Measurements from ENCODE around the gene DOCK4.

The DOCK4 gene

GRCh38 chr7:112067200-112067599 is 139.0 kb downstream of the DOCK4 start:
- Histone ChIP-seq H3K4me3 (ENCODE audit: low read depth in 1 of 2, low read length in 2 of 2) (no peak overlapping the region), H3K36me3 (ENCODE audit: control insufficient read depth in 1 of 2, insufficient read depth in 2 of 2, low read length in 2 of 2) (no peaks in the 10 kb centered on the region), H3K9me3 (ENCODE audit: control insufficient read depth in 1 of 2, low read length in 2 of 2) (no peaks in the 10 kb centered on the region), H3K27ac (ENCODE audit: low read length) (no peak overlapping the region), H3K4me1 (ENCODE audit: control insufficient read depth in 1 of 2, insufficient read depth in 2 of 2, low read length in 2 of 2) (peaks cover 0 to 10% of the 10 kb centered on the region in 2 donors), H3K27me3 (ENCODE audit: low read depth, low read length) (no peaks in the 10 kb centered on the region)

- Histone ChIP-seq H3K9me3 (ENCODE audit: control insufficient read depth in 1 of 2, low read length in 2 of 2) (no peaks in the 10 kb centered on the region), H3K36me3 (ENCODE audit: control insufficient read depth in 1 of 2, insufficient read depth in 2 of 2, low read length in 2 of 2) (no peaks in the 10 kb centered on the region), H3K27me3 (ENCODE audit: low read depth, low read length) (no peaks in the 10 kb centered on the region), H3K27ac (ENCODE audit: low read length) (no peak overlapping the region), H3K4me3 (ENCODE audit: low read depth in 1 of 2, low read length in 2 of 2) (no peak overlapping the region), H3K4me1 (ENCODE audit: control insufficient read depth in 1 of 2, insufficient read depth in 2 of 2, low read length in 2 of 2) (peaks cover 4 to 19% of the 10 kb centered on the region in 2 donors)
These were observed 140.4 kb downstream of the DOCK4 start for GRCh38 chr7:112065758-112066157.

GRCh38 chr7:112064627-112065385 is 141.4 kb downstream of the DOCK4 start:
- H3K4me3 ChIP-seq (ENCODE audit: low read depth in 1 of 2, low read length in 2 of 2), result no peak overlapping the region

GRCh38 chr7:112063974-112064373 is 142.2 kb downstream of the DOCK4 start:
- Histone ChIP-seq H3K27ac (ENCODE audit: low read length) (no peak overlapping the region), H3K27me3 (ENCODE audit: low read depth, low read length) (no peaks in the 10 kb centered on the region), H3K4me3 (ENCODE audit: low read depth in 1 of 2, low read length in 2 of 2) (no peak overlapping the region), H3K4me1 (ENCODE audit: control insufficient read depth in 1 of 2, insufficient read depth in 2 of 2, low read length in 2 of 2) (peaks cover 4 to 26% of the 10 kb centered on the region in 2 donors), H3K36me3 (ENCODE audit: control insufficient read depth in 1 of 2, insufficient read depth in 2 of 2, low read length in 2 of 2) (no peaks in the 10 kb centered on the region), H3K9me3 (ENCODE audit: control insufficient read depth in 1 of 2, low read length in 2 of 2) (no peaks in the 10 kb centered on the region)

More at GRCh38 chr7:112064627-112065385, 141.4 kb downstream of the DOCK4 start:
- Histone ChIP-seq H3K27me3 (ENCODE audit: low read depth, low read length) (no peaks in the 10 kb centered on the region), H3K9me3 (ENCODE audit: control insufficient read depth in 1 of 2, low read length in 2 of 2) (no peaks in the 10 kb centered on the region), H3K4me1 (ENCODE audit: control insufficient read depth in 1 of 2, insufficient read depth in 2 of 2, low read length in 2 of 2) (peaks cover 4 to 26% of the 10 kb centered on the region in 2 donors), H3K36me3 (ENCODE audit: control insufficient read depth in 1 of 2, insufficient read depth in 2 of 2, low read length in 2 of 2) (no peaks in the 10 kb centered on the region), H3K27ac (ENCODE audit: low read length) (no peak overlapping the region)

- no peaks in the 10 kb centered on the region for H3K9me3 ChIP-seq (ENCODE audit: control insufficient read depth in 1 of 2, low read length in 2 of 2)
- H3K36me3 ChIP-seq (ENCODE audit: control insufficient read depth in 1 of 2, insufficient read depth in 2 of 2, low read length in 2 of 2), result no peaks in the 10 kb centered on the region
- H3K27ac ChIP-seq (ENCODE audit: low read length), result no peak overlapping the region
- H3K27me3 ChIP-seq (ENCODE audit: low read depth, low read length), result no peaks in the 10 kb centered on the region
- peaks cover 4 to 16% of the 10 kb centered on the region in 2 donors for H3K4me1 ChIP-seq (ENCODE audit: control insufficient read depth in 1 of 2, insufficient read depth in 2 of 2, low read length in 2 of 2)
- H3K4me3 ChIP-seq (ENCODE audit: low read depth in 1 of 2, low read length in 2 of 2), result no peak overlapping the region
These were observed 145.1 kb downstream of the DOCK4 start for GRCh38 chr7:112061051-112061450.

- no peak overlapping the region for H3K27ac ChIP-seq (ENCODE audit: low read length)
- no peak overlapping the region for H3K4me3 ChIP-seq (ENCODE audit: low read depth in 1 of 2, low read length in 2 of 2)
- no peaks in the 10 kb centered on the region for H3K36me3 ChIP-seq (ENCODE audit: control insufficient read depth in 1 of 2, insufficient read depth in 2 of 2, low read length in 2 of 2)
- H3K4me1 ChIP-seq (ENCODE audit: control insufficient read depth in 1 of 2, insufficient read depth in 2 of 2, low read length in 2 of 2), result peaks cover 4 to 16% of the 10 kb centered on the region in 2 donors
- no peaks in the 10 kb centered on the region for H3K27me3 ChIP-seq (ENCODE audit: low read depth, low read length)
- H3K9me3 ChIP-seq (ENCODE audit: control insufficient read depth in 1 of 2, low read length in 2 of 2), result no peaks in the 10 kb centered on the region
These were observed 145.6 kb downstream of the DOCK4 start for GRCh38 chr7:112060625-112061024.

GRCh38 chr7:112059675-112060074 is 146.5 kb downstream of the DOCK4 start:
- H3K4me1 ChIP-seq (ENCODE audit: control insufficient read depth in 1 of 2, insufficient read depth in 2 of 2, low read length in 2 of 2), result peaks cover 4 to 16% of the 10 kb centered on the region in 2 donors
- no peaks in the 10 kb centered on the region for H3K27me3 ChIP-seq (ENCODE audit: low read depth, low read length)
- no peak overlapping the region for H3K27ac ChIP-seq (ENCODE audit: low read length)
- H3K9me3 ChIP-seq (ENCODE audit: control insufficient read depth in 1 of 2, low read length in 2 of 2), result no peaks in the 10 kb centered on the region
- no peak overlapping the region for H3K4me3 ChIP-seq (ENCODE audit: low read depth in 1 of 2, low read length in 2 of 2)
- H3K36me3 ChIP-seq (ENCODE audit: control insufficient read depth in 1 of 2, insufficient read depth in 2 of 2, low read length in 2 of 2), result no peaks in the 10 kb centered on the region

- peaks cover 4 to 16% of the 10 kb centered on the region in 2 donors for H3K4me1 ChIP-seq (ENCODE audit: control insufficient read depth in 1 of 2, insufficient read depth in 2 of 2, low read length in 2 of 2)
- no peaks in the 10 kb centered on the region for H3K36me3 ChIP-seq (ENCODE audit: control insufficient read depth in 1 of 2, insufficient read depth in 2 of 2, low read length in 2 of 2)
- no peaks in the 10 kb centered on the region for H3K27me3 ChIP-seq (ENCODE audit: low read depth, low read length)
- no peak overlapping the region for H3K27ac ChIP-seq (ENCODE audit: low read length)
- H3K4me3 ChIP-seq (ENCODE audit: low read depth in 1 of 2, low read length in 2 of 2), result no peak overlapping the region
- H3K9me3 ChIP-seq (ENCODE audit: control insufficient read depth in 1 of 2, low read length in 2 of 2), result no peaks in the 10 kb centered on the region
These were observed 147.5 kb downstream of the DOCK4 start for GRCh38 chr7:112058686-112059085.

- Histone ChIP-seq H3K9me3 (ENCODE audit: control insufficient read depth in 1 of 2, low read length in 2 of 2) (no peaks in the 10 kb centered on the region), H3K27ac (ENCODE audit: low read length) (no peak overlapping the region), H3K27me3 (ENCODE audit: low read depth, low read length) (no peaks in the 10 kb centered on the region), H3K36me3 (ENCODE audit: control insufficient read depth in 1 of 2, insufficient read depth in 2 of 2, low read length in 2 of 2) (no peaks in the 10 kb centered on the region), H3K4me1 (ENCODE audit: control insufficient read depth in 1 of 2, insufficient read depth in 2 of 2, low read length in 2 of 2) (peaks cover 4 to 22% of the 10 kb centered on the region in 2 donors), H3K4me3 (ENCODE audit: low read depth in 1 of 2, low read length in 2 of 2) (no peak overlapping the region)
These were observed 149.8 kb downstream of the DOCK4 start for GRCh38 chr7:112056409-112056808.

GRCh38 chr7:112053737-112054069 is 152.5 kb downstream of the DOCK4 start:
- Histone ChIP-seq H3K27me3 (ENCODE audit: low read depth, low read length) (no peaks in the 10 kb centered on the region), H3K4me3 (ENCODE audit: low read depth in 1 of 2, low read length in 2 of 2) (no peak overlapping the region), H3K27ac (ENCODE audit: low read length) (no peak overlapping the region), H3K36me3 (ENCODE audit: control insufficient read depth in 1 of 2, insufficient read depth in 2 of 2, low read length in 2 of 2) (no peaks in the 10 kb centered on the region), H3K4me1 (ENCODE audit: control insufficient read depth in 1 of 2, insufficient read depth in 2 of 2, low read length in 2 of 2) (peaks cover 0 to 18% of the 10 kb centered on the region in 2 donors), H3K9me3 (ENCODE audit: control insufficient read depth in 1 of 2, low read length in 2 of 2) (no peaks in the 10 kb centered on the region)

- Histone ChIP-seq H3K4me1 (ENCODE audit: control insufficient read depth in 1 of 2, insufficient read depth in 2 of 2, low read length in 2 of 2) (peaks cover 0 to 18% of the 10 kb centered on the region in 2 donors), H3K36me3 (ENCODE audit: control insufficient read depth in 1 of 2, insufficient read depth in 2 of 2, low read length in 2 of 2) (no peaks in the 10 kb centered on the region), H3K27me3 (ENCODE audit: low read depth, low read length) (no peaks in the 10 kb centered on the region), H3K4me3 (ENCODE audit: low read depth in 1 of 2, low read length in 2 of 2) (no peak overlapping the region), H3K27ac (ENCODE audit: low read length) (no peak overlapping the region), H3K9me3 (ENCODE audit: control insufficient read depth in 1 of 2, low read length in 2 of 2) (no peaks in the 10 kb centered on the region)
These were observed 153.0 kb downstream of the DOCK4 start for GRCh38 chr7:112052993-112053736.

All from muscle layer of duodenum (tissue), 2 donors.